Esophagus squamous epithelium (tissue), 4 donors: ENCODE measurements around the gene ARL4D.

Experiments
- POLR2A ChIP-seq, 4 donors: fragments of 450-650 bp; IDR thresholded peaks; one replicate each; pipeline ENCODE4 v1.6.1; 2017; ENCODE audit warnings: antibody characterized with exemption in 4 of 4, mild to moderate bottlenecking in 4 of 4, moderate library complexity in 3 of 4
- TF ChIP-seq, protein P1 (sequence below), 6 experiments: fragments of 450-650 bp in 4 of 6; fragments of 200-600 bp in 2 of 6; sonication (generic) in 2 of 6; IDR thresholded peaks; one replicate each; pipeline ENCODE4 v1.5.1; 2016 to 2019; ENCODE audit warnings: antibody characterized with exemption in 6 of 6, mild to moderate bottlenecking in 4 of 6, moderate library complexity in 4 of 6

GRCh38 chr17:43409131-43409530 lies 10.3 kb downstream of the ARL4D start:
- TF ChIP-seq, protein P1, sequence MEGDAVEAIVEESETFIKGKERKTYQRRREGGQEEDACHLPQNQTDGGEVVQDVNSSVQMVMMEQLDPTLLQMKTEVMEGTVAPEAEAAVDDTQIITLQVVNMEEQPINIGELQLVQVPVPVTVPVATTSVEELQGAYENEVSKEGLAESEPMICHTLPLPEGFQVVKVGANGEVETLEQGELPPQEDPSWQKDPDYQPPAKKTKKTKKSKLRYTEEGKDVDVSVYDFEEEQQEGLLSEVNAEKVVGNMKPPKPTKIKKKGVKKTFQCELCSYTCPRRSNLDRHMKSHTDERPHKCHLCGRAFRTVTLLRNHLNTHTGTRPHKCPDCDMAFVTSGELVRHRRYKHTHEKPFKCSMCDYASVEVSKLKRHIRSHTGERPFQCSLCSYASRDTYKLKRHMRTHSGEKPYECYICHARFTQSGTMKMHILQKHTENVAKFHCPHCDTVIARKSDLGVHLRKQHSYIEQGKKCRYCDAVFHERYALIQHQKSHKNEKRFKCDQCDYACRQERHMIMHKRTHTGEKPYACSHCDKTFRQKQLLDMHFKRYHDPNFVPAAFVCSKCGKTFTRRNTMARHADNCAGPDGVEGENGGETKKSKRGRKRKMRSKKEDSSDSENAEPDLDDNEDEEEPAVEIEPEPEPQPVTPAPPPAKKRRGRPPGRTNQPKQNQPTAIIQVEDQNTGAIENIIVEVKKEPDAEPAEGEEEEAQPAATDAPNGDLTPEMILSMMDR (IDR thresholded peaks at IDR 0.05) = no peak
- no peak for TF ChIP-seq POLR2A (IDR thresholded peaks at IDR 0.05)
